Gastrocnemius medialis (tissue), 4 donors: Measurements from ENCODE around the gene CHRNE. TPM values are rescaled to one million over a fixed set of nuclear protein-coding genes. Genes with fewer than 3 reads are reported as not detected.

Source experiments
- ATAC-seq, 2 donors: fragments of 150-250 bp; one replicate each; pipeline ENCODE4 v1.9.1; 2016
- DNase-seq, 2 donors: peaks; one replicate each; pipeline ENCODE4 v3.0.0-alpha.2; 2019
- H3K27ac ChIP-seq, 4 donors: fragments of 200-600 bp; sonication (generic); 1 replicate in 1 of 4; 2 replicates in 3 of 4; pipeline ENCODE4 v1.5.1; 2016 to 2018; ENCODE audit warnings: mild to moderate bottlenecking in 2 of 4, moderate library complexity in 1 of 4
- H3K27me3 ChIP-seq, 3 donors: fragments of 200-600 bp; sonication (generic) in 2 of 3; 1 replicate in 1 of 3; 2 replicates in 2 of 3; pipeline versions ENCODE4 v1.5.1 to v1.6.0; 2016 to 2019; ENCODE audit warnings: mild to moderate bottlenecking in 1 of 3, moderate library complexity in 1 of 3
- H3K36me3 ChIP-seq, 2 donors: fragments of 200-600 bp; sonication (generic) in 1 of 2; one replicate each; pipeline ENCODE4 v1.5.1; 2017 to 2018
- H3K4me1 ChIP-seq, 2 donors: fragments of 200-600 bp; sonication (generic) in 1 of 2; one replicate each; pipeline ENCODE4 v1.5.1; 2016 to 2017; ENCODE audit warnings: mild to moderate bottlenecking in 2 of 2
- H3K4me3 ChIP-seq, 4 donors: fragments of 200-600 bp; sonication (generic) in 3 of 4; 1 replicate in 1 of 4; 2 replicates in 3 of 4; pipeline ENCODE4 v1.5.1; 2016 to 2019; ENCODE audit warnings: mild to moderate bottlenecking in 2 of 4
- H3K9me3 ChIP-seq, 3 donors: fragments of 200-600 bp; sonication (generic) in 2 of 3; 1 replicate in 1 of 3; 2 replicates in 2 of 3; pipeline ENCODE4 v1.5.1; 2016 to 2019
- POLR2A ChIP-seq, 2 donors: fragments of 450-650 bp; IDR thresholded peaks; one replicate each; pipeline ENCODE4 v1.6.1; 2017; ENCODE audit warnings: antibody characterized with exemption in 2 of 2, mild to moderate bottlenecking in 2 of 2, moderate library complexity in 2 of 2
- in situ Hi-C, 4 donors: fragments of 200-750 bp; cut with MboI; loops; one replicate each; pipeline versions ENCODE4 v1.15.0 to v1.8.0; 2017; ENCODE audit warnings: low sequenced_read_pairs in 4 of 4
- intact Hi-C: fragments of 100-400 bp; cut with DNase I; formaldehyde crosslinking; loops from one replicate; pipeline ENCODE4 v1.15.1; 2023; ENCODE audit warnings: low total_unique reads
- total RNA-seq, 4 donors: library from RNA; depleted of rRNA; stranded (reverse); fragments of >200 nt; gene quantifications; one replicate each; pipeline versions ENCODE4 v1.1.0 to v1.2.3, GENCODE V29; 2016
- TF ChIP-seq, protein P1 (sequence below), 5 experiments: fragments of 450-650 bp in 3 of 5; fragments of 200-600 bp in 2 of 5; sonication (generic) in 2 of 5; IDR thresholded peaks in 4 of 5; conservative IDR thresholded peaks in 1 of 5; 1 replicate in 4 of 5; 2 replicates in 1 of 5; pipeline ENCODE4 v1.5.1; 2016 to 2019; ENCODE audit warnings: antibody characterized with exemption in 5 of 5, mild to moderate bottlenecking in 3 of 5, moderate library complexity in 3 of 5

The CHRNE gene
- total RNA-seq, 4 donors from 2014 or later: 0.33 to 1.9 (median 0.52) TPM; not detected in 1

DNA sequence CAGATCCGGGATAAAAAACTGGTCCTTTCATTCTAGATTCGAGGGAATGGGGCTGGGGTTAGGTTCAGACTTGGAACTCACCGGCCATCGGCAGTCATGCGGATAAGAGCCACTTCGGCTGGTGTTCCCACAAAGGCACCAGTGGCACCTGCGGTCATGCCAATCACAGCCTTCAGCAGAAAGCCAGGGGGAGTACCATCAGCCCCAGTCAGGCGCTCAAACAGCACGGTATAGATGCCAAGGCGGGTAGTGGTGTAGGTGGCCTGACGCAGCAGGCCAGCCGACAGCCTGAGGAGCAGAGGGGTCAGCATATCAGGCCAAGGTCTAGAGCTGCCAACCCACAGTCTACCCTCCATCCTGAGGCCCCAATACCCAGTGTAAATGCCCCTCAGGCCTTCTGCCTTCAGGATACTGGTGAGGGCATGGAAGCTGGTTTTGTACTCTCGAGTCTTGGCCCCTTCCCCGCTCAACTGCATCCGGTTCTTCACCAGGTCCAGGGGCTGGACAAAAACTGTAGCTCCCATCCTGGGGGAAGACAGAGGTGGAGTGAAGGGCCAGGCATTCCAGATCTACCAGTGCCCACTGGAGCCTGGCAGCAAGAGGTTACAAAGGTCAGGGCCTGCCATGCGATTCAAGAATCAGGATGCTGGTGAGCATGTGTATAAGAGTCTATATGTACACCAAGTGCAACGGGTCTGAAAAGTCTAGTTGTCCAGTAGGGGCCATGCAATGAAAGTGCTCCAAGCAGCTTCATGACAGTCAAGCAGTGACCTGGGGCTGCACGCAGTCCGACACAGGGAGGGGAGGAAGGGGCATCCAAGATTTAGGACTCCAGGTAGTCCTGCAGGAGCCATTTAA, 36.0 kb upstream of the CHRNE start:
- ATAC-seq: peak in 1 of 2 donors; percentile 2
- peak overlapping the region; percentile 91 to 98 (median 92) for H3K4me3 ChIP-seq
- intact Hi-C loops (loop anchor here (2.0 kb wide), 1 partner anchor 30 kb away; no protein-coding TSS in a partner anchor), in situ Hi-C loops (loop anchor here in 1 of 4 donors (5.0 kb wide), 1 partner anchor 43 kb away; no protein-coding TSS in a partner anchor)
- no peaks in the 10 kb centered on the region for H3K27me3 ChIP-seq
- H3K36me3 ChIP-seq: peaks cover 0 to 36% of the 10 kb centered on the region in 2 donors
- H3K4me1 ChIP-seq: peaks cover 45 to 51% of the 10 kb centered on the region in 2 donors
- H3K9me3 ChIP-seq: no peaks in the 10 kb centered on the region
- peak in 1 of 2 donors; percentile 68 for DNase-seq
- peak overlapping the region; percentile 94 to 97 (median 94) for H3K27ac ChIP-seq
- peak in 1 of 2 donors; percentile 16 for TF ChIP-seq POLR2A (IDR thresholded peaks at IDR 0.05)
- TF ChIP-seq, protein P1, sequence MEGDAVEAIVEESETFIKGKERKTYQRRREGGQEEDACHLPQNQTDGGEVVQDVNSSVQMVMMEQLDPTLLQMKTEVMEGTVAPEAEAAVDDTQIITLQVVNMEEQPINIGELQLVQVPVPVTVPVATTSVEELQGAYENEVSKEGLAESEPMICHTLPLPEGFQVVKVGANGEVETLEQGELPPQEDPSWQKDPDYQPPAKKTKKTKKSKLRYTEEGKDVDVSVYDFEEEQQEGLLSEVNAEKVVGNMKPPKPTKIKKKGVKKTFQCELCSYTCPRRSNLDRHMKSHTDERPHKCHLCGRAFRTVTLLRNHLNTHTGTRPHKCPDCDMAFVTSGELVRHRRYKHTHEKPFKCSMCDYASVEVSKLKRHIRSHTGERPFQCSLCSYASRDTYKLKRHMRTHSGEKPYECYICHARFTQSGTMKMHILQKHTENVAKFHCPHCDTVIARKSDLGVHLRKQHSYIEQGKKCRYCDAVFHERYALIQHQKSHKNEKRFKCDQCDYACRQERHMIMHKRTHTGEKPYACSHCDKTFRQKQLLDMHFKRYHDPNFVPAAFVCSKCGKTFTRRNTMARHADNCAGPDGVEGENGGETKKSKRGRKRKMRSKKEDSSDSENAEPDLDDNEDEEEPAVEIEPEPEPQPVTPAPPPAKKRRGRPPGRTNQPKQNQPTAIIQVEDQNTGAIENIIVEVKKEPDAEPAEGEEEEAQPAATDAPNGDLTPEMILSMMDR (IDR thresholded peaks at IDR 0.05 in 4 of 5, conservative IDR thresholded peaks at IDR 0.05 in 1 of 5): no peak

DNA sequence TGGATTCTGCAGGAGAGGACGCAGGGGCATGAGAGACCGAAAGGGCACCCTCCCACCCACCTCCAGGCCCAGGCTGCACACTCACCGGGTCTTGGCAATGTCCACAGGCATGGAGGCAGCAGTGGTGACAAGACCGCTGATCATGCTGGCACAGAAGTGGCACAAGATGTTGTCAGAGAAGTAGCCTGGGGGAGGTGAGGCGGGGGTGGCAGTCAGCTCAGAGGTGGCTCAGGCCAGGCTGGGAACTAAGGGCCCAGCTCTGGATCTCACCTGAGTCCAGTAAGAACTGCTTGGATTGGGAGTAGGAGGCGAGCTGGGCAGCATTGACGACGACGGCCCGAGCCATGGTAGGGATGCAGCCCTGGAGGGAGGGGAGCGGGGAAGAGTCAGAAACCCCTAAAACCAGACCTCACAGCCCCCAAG, 35.2 kb upstream of the CHRNE start:
- Histone ChIP-seq H3K9me3 (no peaks in the 10 kb centered on the region), H3K27ac (peak overlapping the region; percentile 94 to 97 (median 94)), H3K4me3 (peak overlapping the region in 2 of 4 donors; percentile 91 to 92), H3K4me1 (peaks cover 46 to 53% of the 10 kb centered on the region in 2 donors), H3K27me3 (no peaks in the 10 kb centered on the region), H3K36me3 (peaks cover 0 to 28% of the 10 kb centered on the region in 2 donors)
- TF ChIP-seq POLR2A (IDR thresholded peaks at IDR 0.05): no peak
- TF ChIP-seq, protein P1 (IDR thresholded peaks at IDR 0.05 in 4 of 5, conservative IDR thresholded peaks at IDR 0.05 in 1 of 5): no peak
- DNase-seq: no peak
- ATAC-seq: no peak
- intact Hi-C loops: loop anchor here (2.0 kb wide), 1 partner anchor 29 kb away; no protein-coding TSS in a partner anchor
- in situ Hi-C loops: loop anchor here in 1 of 4 donors (5.0 kb wide), 1 partner anchor 44 kb away; no protein-coding TSS in a partner anchor

DNA sequence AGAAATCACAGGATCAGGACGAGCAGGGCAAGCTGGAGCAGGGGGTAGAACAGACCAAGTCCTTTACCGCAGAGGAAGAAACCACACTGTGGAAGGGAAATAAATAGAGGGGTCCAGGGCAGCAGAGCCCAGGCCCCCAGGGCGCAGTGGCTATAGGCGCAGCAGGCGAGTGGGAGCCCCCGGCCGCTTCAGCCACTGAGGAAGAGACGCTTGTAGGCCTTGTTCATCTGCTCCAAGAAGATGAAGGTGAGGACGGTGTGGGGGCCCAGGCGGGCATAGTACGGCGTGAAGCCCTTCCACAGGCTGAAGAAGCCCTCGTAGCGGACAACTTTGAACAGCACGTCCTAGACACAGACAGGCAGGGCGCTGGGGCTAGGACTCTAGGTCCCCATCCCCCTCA, 34.7 kb upstream of the CHRNE start:
- Histone ChIP-seq H3K27ac (peak overlapping the region; percentile 94 to 97 (median 94)), H3K4me1 (peaks cover 46 to 53% of the 10 kb centered on the region in 2 donors), H3K9me3 (no peaks in the 10 kb centered on the region), H3K36me3 (peaks cover 0 to 23% of the 10 kb centered on the region in 2 donors), H3K27me3 (no peaks in the 10 kb centered on the region), H3K4me3 (no peak overlapping the region)
- ATAC-seq: no peak
- in situ Hi-C loops (loop anchor here in 1 of 4 donors (5.0 kb wide), 1 partner anchor 45 kb away; no protein-coding TSS in a partner anchor), intact Hi-C loops (no loop called here)
- TF ChIP-seq, protein P1 (IDR thresholded peaks at IDR 0.05 in 4 of 5, conservative IDR thresholded peaks at IDR 0.05 in 1 of 5): no peak
- TF ChIP-seq POLR2A (IDR thresholded peaks at IDR 0.05): no peak
- no peak for DNase-seq

DNA sequence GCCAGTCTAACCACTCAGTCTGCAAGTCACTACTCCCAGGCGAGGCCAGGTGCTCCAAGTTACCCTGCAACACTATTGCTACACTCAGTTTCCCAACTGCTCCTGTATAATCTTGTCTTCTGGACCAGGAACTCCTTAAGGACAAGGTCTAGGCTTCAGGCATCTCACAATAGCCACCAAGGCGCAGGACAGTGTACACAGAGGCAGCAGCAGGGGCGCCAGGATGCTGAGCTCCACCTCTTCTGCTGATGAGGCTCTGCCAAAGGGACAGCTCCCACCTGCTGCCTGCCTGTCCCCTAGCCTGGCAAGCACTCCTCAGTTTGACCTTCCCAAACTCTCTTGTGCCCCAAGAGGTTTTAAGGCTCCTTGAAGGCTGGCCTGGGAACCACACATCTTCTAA, 33.5 kb upstream of the CHRNE start:
- no peaks in the 10 kb centered on the region for H3K27me3 ChIP-seq
- TF ChIP-seq POLR2A (IDR thresholded peaks at IDR 0.05): no peak
- TF ChIP-seq, protein P1 (IDR thresholded peaks at IDR 0.05 in 4 of 5, conservative IDR thresholded peaks at IDR 0.05 in 1 of 5): no peak
- no peak overlapping the region for H3K4me3 ChIP-seq
- no peaks in the 10 kb centered on the region for H3K9me3 ChIP-seq
- ATAC-seq (peak in 1 of 2 donors; percentile 9), DNase-seq (peak in 1 of 2 donors; percentile 81)
- peak overlapping the region; percentile 57 to 95 (median 94) for H3K27ac ChIP-seq
- H3K4me1 ChIP-seq: peaks cover 39 to 49% of the 10 kb centered on the region in 2 donors
- intact Hi-C loops: no loop called here
- H3K36me3 ChIP-seq: peaks cover 0 to 17% of the 10 kb centered on the region in 2 donors
- in situ Hi-C loops: loop anchor here in 1 of 4 donors (5.0 kb wide), 1 partner anchor 46 kb away; no protein-coding TSS in a partner anchor
